Large intestine (tissue), 3 donors: ENCODE data around the gene XXYLT1. TPM values are rescaled to one million over a fixed set of nuclear protein-coding genes. Genes with fewer than 3 reads are reported as not detected.

Experiments used
- DNase-seq, 2 donors: peaks; one replicate each; pipeline versions ENCODE4 v3.0.0 to v3.0.0-alpha.2; 2013
- H3K27ac ChIP-seq: one replicate; pipeline ENCODE4 v1.5.1; 2013; ENCODE audit warnings: low read length
- H3K27me3 ChIP-seq: 2 replicates; pipeline ENCODE4 v1.6.1; 2013; ENCODE audit warnings: low read length; ENCODE audit not compliant: control insufficient read depth, insufficient read depth
- H3K36me3 ChIP-seq: 2 replicates; pipeline ENCODE4 v1.6.1; 2013; ENCODE audit warnings: low read length; ENCODE audit not compliant: control insufficient read depth, insufficient read depth
- H3K4me1 ChIP-seq: one replicate; pipeline ENCODE4 v1.6.1; 2013; ENCODE audit warnings: low read length; ENCODE audit not compliant: control insufficient read depth, insufficient read depth
- H3K4me3 ChIP-seq: one replicate; pipeline ENCODE4 v1.5.1; 2013; ENCODE audit warnings: low read length
- H3K9me3 ChIP-seq: one replicate; pipeline ENCODE4 v1.6.1; 2013; ENCODE audit warnings: mild to moderate bottlenecking, low read depth, low read length, moderate library complexity; ENCODE audit not compliant: control insufficient read depth
- WGBS: methylation state at CpG from one replicate; pipeline ENCODE4 v1.1.5; 2013; ENCODE audit warnings: low lambda C conversion rate; ENCODE audit not compliant: insufficient coverage; 5-methylcytosine and 5-hydroxymethylcytosine counted together
- polyA plus RNA-seq: library from polyadenylated mRNA; unstranded; fragments of 120-200 nt; gene quantifications from one replicate; pipeline ENCODE4 v1.2.1, GENCODE V29; 2013

Gene XXYLT1
- polyA plus RNA-seq, 1 donor, result 14.0 TPM

GRCh38 chr3:195046441-195046840 lies 224.5 kb downstream of the XXYLT1 start:
- H3K9me3 ChIP-seq, result no peaks in the 10 kb centered on the region
- no peak for DNase-seq
- H3K27me3 ChIP-seq, result peaks cover 6% of the 10 kb centered on the region
- WGBS, result no CpG with 5 or more reads among the region's 6 CpGs
- H3K27ac ChIP-seq, result no peak overlapping the region
- no peaks in the 10 kb centered on the region for H3K36me3 ChIP-seq
- H3K4me1 ChIP-seq, result no peaks in the 10 kb centered on the region
- no peak overlapping the region for H3K4me3 ChIP-seq

GRCh38 chr3:195045481-195046210 lies 225.3 kb downstream of the XXYLT1 start:
- Histone ChIP-seq H3K36me3 (no peaks in the 10 kb centered on the region), H3K9me3 (no peaks in the 10 kb centered on the region), H3K4me3 (no peak overlapping the region), H3K27me3 (peaks cover 6% of the 10 kb centered on the region), H3K4me1 (peaks cover 7% of the 10 kb centered on the region), H3K27ac (no peak overlapping the region)
- WGBS, result no CpG with 5 or more reads among the region's 17 CpGs
- DNase-seq, result no peak

DNA sequence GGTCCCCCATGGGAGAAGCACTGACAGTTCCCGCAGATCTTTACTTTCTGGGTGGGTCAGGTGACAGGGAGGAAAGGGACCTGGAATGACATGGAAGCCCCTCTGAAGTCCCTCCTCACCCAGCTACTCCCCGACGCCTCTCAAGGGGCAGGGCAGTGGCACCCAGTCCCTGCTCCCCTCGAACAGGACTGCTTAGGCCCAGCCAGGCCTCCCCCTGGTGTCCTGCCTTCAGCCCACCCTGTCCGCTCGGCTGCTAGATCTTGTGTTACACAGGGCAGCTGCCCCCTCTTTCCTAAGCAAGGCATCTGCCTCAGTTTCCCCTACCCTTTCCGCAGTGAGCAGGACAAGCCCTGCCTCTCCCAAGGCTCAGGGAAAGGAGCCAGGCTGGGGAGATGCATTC lies 226.5 kb downstream of the XXYLT1 start:
- H3K36me3 ChIP-seq, result no peaks in the 10 kb centered on the region
- H3K4me1 ChIP-seq, result peaks cover 8% of the 10 kb centered on the region
- no peaks in the 10 kb centered on the region for H3K9me3 ChIP-seq
- DNase-seq, result no peak
- H3K27ac ChIP-seq, result no peak overlapping the region
- H3K27me3 ChIP-seq, result peaks cover 6% of the 10 kb centered on the region
- no CpG with 5 or more reads among the region's 7 CpGs for WGBS
- no peak overlapping the region for H3K4me3 ChIP-seq

- Histone ChIP-seq H3K9me3 (no peaks in the 10 kb centered on the region), H3K4me3 (no peak overlapping the region), H3K4me1 (peaks cover 8% of the 10 kb centered on the region), H3K36me3 (no peaks in the 10 kb centered on the region), H3K27ac (no peak overlapping the region), H3K27me3 (peaks cover 6% of the 10 kb centered on the region)
- DNase-seq, result no peak
- no CpG with 5 or more reads among the region's 12 CpGs for WGBS
Observed at GRCh38 chr3:195043607-195044339, 227.2 kb downstream of the XXYLT1 start.

DNA sequence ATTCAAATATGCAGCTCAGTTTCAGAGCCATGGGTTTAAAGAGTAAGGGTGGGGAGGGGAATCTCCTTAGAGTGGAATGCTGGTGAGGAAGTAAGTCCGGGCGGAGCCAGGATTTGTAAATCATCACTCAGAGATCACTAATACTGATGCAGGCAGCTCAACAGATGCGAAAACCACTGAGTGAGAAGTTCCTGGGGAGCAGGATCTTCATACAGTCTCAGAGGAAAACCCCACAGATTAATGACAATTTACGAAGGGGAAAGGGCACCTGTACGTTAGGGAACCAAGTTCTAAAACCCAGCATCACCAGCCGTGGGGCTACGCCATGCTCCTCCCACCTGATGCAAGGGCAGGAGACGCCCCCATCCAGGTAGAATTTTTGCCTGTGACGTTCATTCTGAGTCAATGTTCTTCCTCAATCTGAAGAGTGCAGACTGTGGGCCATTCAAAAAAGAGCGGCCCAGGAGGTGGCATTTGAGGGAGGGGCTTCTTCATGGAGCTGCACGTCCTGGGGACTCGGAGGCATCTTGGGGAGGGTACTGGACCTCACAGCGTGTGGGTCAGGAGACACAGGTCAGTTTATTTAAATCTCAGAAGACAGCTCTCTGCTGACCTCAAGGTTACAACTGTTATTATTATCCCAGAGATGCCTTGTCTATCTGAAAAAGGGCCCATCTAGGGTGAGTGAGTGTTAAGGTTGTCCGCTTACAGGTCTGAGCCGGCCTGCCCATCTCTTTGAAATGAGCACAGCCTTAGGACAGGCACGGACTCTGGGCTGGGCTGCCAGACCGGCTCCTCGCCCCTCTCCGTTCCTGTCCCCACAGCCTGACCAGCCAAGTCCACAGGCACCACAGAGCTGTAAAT lies 228.0 kb downstream of the XXYLT1 start:
- no peaks in the 10 kb centered on the region for H3K36me3 ChIP-seq
- H3K27me3 ChIP-seq, result peaks cover 6% of the 10 kb centered on the region
- 43% methylated on average over 1 of the region's 19 CpGs for WGBS
- no peak overlapping the region for H3K27ac ChIP-seq
- no peak overlapping the region for H3K4me3 ChIP-seq
- H3K9me3 ChIP-seq, result no peaks in the 10 kb centered on the region
- no peak for DNase-seq
- H3K4me1 ChIP-seq, result peaks cover 8% of the 10 kb centered on the region

DNA sequence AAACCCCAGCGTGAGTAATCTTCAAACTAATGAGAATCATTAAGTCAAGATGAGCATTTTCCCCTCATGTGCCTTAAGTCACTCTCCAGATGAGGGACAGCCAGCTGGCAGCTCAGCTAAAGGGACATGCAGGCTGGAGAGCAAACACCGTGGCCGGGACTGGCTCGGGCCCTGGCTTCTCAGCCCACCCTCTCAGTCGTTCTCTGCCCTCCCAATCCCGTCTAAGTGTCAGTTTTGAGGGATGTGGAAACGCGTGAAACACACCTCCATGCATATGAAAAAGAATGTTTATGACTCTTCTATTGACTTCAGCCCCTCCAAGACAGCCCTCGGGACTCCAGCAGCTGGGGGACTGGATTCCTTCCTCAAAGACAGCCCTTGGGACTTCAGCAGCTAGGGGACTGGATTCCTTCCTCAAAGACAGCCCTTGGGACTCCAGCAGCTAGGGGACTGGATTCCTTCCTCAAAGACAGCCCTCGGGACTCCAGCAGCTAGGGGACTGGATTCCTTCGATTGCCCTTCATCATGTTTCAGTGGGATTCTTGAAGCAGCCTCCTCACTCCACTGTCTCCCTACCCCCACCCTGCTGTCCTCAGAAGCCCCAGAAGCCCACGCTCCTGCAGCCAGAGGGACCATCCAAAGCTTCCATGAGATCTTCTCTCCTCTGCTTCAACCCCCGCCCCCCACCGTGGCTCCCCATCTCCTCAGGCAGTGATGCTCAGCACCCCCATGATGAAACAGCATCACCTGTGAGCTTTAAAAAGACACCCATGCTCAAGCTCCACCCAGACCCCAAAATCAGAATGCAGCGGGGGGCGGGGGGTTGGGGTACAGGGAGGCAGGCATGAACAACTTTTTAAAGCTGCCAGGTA lies 228.9 kb downstream of the XXYLT1 start:
- Histone ChIP-seq H3K36me3 (no peaks in the 10 kb centered on the region), H3K4me3 (no peak overlapping the region), H3K27me3 (peaks cover 6% of the 10 kb centered on the region), H3K9me3 (no peaks in the 10 kb centered on the region), H3K4me1 (peaks cover 8% of the 10 kb centered on the region), H3K27ac (no peak overlapping the region)
- no peak for DNase-seq
- WGBS, result no CpG with 5 or more reads among the region's 16 CpGs

DNA sequence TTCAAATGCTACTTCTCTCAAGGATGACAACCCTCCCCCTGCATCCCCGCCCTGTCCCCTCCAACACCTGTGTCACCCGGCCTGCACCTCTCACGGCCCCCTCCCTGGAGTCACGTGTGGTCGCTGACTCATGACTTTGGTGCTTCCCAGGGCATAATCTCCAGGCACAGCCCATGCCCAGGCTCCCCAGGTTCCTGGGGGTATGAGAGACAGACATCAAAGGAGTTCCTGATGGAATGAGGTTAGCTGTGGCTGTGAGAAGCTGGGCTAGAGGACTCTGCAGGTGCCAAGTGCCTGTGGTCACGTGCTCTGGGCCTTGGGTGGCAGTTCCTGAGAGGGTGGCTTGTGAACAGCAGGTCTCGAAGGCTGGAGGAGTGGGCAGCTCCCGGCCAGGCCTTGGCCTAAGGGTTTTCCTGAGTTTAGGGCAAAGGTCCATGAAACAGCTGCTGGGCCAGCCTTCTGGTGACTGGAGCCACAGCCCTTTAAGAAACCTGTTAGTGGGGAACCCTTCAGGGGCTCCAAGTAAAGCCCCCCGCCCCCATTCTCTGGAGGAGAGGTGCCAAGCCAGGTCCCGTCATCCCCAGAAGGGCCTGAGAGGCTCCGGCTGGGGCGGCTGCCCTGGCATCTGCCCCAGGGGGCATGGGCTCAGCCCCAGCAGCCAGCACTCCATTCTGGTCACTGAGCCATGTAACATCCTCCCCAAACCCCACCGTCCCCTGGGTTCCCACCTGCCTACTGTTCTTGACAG lies 230.0 kb downstream of the XXYLT1 start:
- peak; percentile 57 to 66 for DNase-seq
- Histone ChIP-seq H3K4me1 (peaks cover 8% of the 10 kb centered on the region), H3K4me3 (no peak overlapping the region), H3K27me3 (peaks cover 6% of the 10 kb centered on the region), H3K36me3 (no peaks in the 10 kb centered on the region), H3K9me3 (no peaks in the 10 kb centered on the region), H3K27ac (no peak overlapping the region)
- WGBS, result no CpG with 5 or more reads among the region's 13 CpGs

- no peak for DNase-seq
- WGBS, result no CpG with 5 or more reads among the region's 11 CpGs
Observed at GRCh38 chr3:195040094-195040493, 230.9 kb downstream of the XXYLT1 start.

DNA sequence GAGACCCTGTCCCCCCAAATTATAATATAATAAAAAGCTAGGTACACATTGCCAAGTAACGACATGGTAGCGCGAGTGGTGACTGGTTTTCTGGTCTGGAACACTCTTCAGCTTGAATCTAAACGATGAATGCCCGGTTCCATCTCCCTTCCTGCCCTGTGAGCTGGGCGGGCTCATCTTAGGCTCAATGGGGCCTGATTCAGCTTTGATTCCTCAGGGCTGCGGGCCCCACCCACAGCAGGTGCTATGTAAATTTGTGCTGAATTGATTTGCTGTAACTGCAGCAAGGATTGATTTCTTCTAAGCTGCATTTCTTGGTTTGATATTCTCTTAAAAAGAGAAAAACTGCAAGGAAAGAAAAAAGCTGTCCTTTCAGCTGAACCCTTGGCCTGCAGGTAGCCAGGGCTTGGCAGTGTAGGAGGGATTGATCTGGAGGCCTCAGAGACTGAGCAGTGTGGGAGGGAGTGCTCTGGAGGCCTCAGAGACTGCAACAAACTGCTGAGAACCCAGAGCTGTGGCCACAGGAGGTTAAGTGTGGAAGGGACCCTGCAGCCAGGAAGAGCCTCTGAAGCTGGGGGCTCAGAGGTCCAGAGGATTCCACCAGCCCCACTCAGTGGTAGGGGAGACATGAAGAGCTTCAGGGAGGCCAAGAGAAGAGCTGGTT lies 231.6 kb downstream of the XXYLT1 start:
- Histone ChIP-seq H3K27ac (no peak overlapping the region), H3K27me3 (peaks cover 6% of the 10 kb centered on the region), H3K4me3 (no peak overlapping the region), H3K9me3 (no peaks in the 10 kb centered on the region), H3K4me1 (peaks cover 8% of the 10 kb centered on the region), H3K36me3 (no peaks in the 10 kb centered on the region)
- no CpG with 5 or more reads among the region's 7 CpGs for WGBS
- no peak for DNase-seq

More at GRCh38 chr3:195040094-195040493, 230.9 kb downstream of the XXYLT1 start:
- Histone ChIP-seq H3K27ac (no peak overlapping the region), H3K27me3 (peaks cover 6% of the 10 kb centered on the region), H3K9me3 (no peaks in the 10 kb centered on the region), H3K4me1 (peaks cover 8% of the 10 kb centered on the region), H3K36me3 (no peaks in the 10 kb centered on the region), H3K4me3 (no peak overlapping the region)
